ENCODE results near the gene KREMEN1. TPM values are rescaled to one million over a fixed set of nuclear protein-coding genes. Genes with fewer than 3 reads are reported as not detected.

Gene KREMEN1
- total and polyA plus RNA-seq, 4 donors = 1.2 to 22.6 (median 3.8) TPM

DNA sequence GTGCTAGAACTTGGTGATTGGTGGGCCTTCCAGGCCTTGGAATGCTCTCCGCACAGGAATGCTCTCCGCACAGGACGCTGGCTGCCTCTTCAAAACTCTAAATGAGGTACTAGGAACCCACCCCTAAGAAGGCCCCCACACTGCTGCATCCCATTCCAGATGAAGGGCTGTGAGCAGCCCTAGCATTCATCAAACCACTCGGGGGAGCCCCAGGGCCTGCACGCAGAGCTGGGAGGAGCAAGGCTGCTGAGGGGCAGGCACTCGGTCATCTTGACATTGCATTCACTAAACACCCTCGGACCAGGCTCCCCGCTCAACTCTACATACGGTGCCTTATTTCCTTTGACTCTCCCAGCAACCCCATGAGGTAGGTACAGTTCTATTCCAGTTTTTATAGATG lies 83.7 kb downstream of the KREMEN1 start:
- H3K9ac ChIP-seq (ENCODE audit: low read depth in 1 of 2, low read length in 2 of 2) = no peak overlapping the region
- H3K36me3 ChIP-seq (ENCODE audit: control insufficient read depth in 4 of 4, insufficient read depth in 3 of 4, low read depth in 1 of 4, low read length in 3 of 4) = no peaks in the 10 kb centered on the region
- TF ChIP-seq GABPA (IDR thresholded peaks at IDR 0.05 in 1 of 2, conservative IDR thresholded peaks at IDR 0.05 in 1 of 2) (no peak), TAF1 (conservative IDR thresholded peaks at IDR 0.05) (no peak), RAD21 (IDR thresholded peaks at IDR 0.05) (no peak), HNF4G (IDR thresholded peaks at IDR 0.05) (no peak), FOXA1 (IDR thresholded peaks at IDR 0.05) (no peak), JUND (IDR thresholded peaks at IDR 0.05) (no peak)
- TF ChIP-seq, protein P1, sequence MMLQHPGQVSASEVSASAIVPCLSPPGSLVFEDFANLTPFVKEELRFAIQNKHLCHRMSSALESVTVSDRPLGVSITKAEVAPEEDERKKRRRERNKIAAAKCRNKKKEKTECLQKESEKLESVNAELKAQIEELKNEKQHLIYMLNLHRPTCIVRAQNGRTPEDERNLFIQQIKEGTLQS (IDR thresholded peaks at IDR 0.05) = no peak
- TF ChIP-seq, protein P2, sequence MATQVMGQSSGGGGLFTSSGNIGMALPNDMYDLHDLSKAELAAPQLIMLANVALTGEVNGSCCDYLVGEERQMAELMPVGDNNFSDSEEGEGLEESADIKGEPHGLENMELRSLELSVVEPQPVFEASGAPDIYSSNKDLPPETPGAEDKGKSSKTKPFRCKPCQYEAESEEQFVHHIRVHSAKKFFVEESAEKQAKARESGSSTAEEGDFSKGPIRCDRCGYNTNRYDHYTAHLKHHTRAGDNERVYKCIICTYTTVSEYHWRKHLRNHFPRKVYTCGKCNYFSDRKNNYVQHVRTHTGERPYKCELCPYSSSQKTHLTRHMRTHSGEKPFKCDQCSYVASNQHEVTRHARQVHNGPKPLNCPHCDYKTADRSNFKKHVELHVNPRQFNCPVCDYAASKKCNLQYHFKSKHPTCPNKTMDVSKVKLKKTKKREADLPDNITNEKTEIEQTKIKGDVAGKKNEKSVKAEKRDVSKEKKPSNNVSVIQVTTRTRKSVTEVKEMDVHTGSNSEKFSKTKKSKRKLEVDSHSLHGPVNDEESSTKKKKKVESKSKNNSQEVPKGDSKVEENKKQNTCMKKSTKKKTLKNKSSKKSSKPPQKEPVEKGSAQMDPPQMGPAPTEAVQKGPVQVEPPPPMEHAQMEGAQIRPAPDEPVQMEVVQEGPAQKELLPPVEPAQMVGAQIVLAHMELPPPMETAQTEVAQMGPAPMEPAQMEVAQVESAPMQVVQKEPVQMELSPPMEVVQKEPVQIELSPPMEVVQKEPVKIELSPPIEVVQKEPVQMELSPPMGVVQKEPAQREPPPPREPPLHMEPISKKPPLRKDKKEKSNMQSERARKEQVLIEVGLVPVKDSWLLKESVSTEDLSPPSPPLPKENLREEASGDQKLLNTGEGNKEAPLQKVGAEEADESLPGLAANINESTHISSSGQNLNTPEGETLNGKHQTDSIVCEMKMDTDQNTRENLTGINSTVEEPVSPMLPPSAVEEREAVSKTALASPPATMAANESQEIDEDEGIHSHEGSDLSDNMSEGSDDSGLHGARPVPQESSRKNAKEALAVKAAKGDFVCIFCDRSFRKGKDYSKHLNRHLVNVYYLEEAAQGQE (IDR thresholded peaks at IDR 0.05) = no peak
- TF ChIP-seq, protein P3, sequence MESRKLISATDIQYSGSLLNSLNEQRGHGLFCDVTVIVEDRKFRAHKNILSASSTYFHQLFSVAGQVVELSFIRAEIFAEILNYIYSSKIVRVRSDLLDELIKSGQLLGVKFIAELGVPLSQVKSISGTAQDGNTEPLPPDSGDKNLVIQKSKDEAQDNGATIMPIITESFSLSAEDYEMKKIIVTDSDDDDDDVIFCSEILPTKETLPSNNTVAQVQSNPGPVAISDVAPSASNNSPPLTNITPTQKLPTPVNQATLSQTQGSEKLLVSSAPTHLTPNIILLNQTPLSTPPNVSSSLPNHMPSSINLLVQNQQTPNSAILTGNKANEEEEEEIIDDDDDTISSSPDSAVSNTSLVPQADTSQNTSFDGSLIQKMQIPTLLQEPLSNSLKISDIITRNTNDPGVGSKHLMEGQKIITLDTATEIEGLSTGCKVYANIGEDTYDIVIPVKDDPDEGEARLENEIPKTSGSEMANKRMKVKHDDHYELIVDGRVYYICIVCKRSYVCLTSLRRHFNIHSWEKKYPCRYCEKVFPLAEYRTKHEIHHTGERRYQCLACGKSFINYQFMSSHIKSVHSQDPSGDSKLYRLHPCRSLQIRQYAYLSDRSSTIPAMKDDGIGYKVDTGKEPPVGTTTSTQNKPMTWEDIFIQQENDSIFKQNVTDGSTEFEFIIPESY (IDR thresholded peaks at IDR 0.05) = no peak
- TF ChIP-seq, protein P4, sequence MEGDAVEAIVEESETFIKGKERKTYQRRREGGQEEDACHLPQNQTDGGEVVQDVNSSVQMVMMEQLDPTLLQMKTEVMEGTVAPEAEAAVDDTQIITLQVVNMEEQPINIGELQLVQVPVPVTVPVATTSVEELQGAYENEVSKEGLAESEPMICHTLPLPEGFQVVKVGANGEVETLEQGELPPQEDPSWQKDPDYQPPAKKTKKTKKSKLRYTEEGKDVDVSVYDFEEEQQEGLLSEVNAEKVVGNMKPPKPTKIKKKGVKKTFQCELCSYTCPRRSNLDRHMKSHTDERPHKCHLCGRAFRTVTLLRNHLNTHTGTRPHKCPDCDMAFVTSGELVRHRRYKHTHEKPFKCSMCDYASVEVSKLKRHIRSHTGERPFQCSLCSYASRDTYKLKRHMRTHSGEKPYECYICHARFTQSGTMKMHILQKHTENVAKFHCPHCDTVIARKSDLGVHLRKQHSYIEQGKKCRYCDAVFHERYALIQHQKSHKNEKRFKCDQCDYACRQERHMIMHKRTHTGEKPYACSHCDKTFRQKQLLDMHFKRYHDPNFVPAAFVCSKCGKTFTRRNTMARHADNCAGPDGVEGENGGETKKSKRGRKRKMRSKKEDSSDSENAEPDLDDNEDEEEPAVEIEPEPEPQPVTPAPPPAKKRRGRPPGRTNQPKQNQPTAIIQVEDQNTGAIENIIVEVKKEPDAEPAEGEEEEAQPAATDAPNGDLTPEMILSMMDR (IDR thresholded peaks at IDR 0.05; ENCODE audit: low read depth, low read length, missing input control) = no peak
- no peaks in the 10 kb centered on the region for H3K27me3 ChIP-seq (ENCODE audit: control insufficient read depth in 4 of 4, insufficient read depth in 4 of 4, low read length in 3 of 4)
- peaks cover 0 to 10% (median 4%) of the 10 kb centered on the region in 4 donors for H3K4me1 ChIP-seq (ENCODE audit: control insufficient read depth in 4 of 4, insufficient read depth in 4 of 4, low read length in 3 of 4)
- 85% methylated on average over 9 of the region's 9 CpGs for WGBS
- no peak overlapping the region for H3K27ac ChIP-seq (ENCODE audit: low read depth in 1 of 2, low read length in 2 of 2)
- no peaks in the 10 kb centered on the region for H3K9me3 ChIP-seq (ENCODE audit: control insufficient read depth in 4 of 4, low read length in 3 of 4)
- no peak overlapping the region for H3K4me3 ChIP-seq (ENCODE audit: low read depth in 1 of 3, low read length in 3 of 3)
- DNase-seq (ENCODE audit: low spot score) = no peak

DNA sequence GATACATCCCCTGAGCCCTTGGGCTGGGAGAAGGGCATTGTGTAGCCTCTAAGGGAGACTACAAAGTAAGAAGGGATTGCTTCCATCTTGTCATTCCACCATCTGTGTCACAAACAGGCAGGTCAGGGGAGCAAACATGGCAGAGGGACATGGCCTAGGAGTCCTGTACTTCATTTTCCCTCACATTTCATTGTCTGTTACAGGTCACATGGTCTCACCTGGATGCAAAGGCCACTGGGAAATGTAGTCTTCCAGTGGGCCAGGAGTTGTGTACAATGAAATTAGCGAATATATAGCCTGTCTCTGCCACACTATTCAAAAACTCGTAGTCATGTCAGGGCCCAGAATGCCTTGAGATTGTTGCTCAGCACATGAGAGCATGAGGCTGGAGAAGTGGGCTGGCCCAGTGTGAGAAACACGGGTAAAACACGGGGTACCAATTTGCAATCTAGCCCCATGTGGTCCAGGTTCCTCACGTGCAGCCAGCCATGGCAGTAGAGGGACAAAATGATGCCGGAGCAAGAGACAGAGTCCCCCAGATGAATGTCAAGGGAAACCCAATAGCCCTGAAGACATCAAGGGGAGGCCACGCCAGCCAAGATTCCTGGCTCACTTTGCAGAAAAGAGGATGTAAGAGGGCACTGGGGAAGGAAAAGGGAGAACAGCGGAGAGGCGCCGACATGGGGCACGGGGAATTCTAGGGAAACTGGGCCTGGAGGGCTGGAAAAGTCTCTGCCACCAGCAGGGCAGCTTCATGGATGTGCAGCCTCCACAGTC lies 85.1 kb downstream of the KREMEN1 start:
- 96% methylated on average over 11 of the region's 11 CpGs for WGBS
- no peaks in the 10 kb centered on the region for H3K27me3 ChIP-seq (ENCODE audit: control insufficient read depth in 4 of 4, insufficient read depth in 4 of 4, low read length in 3 of 4)
- no peak for DNase-seq (ENCODE audit: low spot score)
- no peak overlapping the region for H3K9ac ChIP-seq (ENCODE audit: low read depth in 1 of 2, low read length in 2 of 2)
- H3K27ac ChIP-seq (ENCODE audit: low read depth in 1 of 2, low read length in 2 of 2) = no peak overlapping the region
- no peaks in the 10 kb centered on the region for H3K9me3 ChIP-seq (ENCODE audit: control insufficient read depth in 4 of 4, low read length in 3 of 4)
- no peak overlapping the region for H3K4me3 ChIP-seq (ENCODE audit: low read depth in 1 of 3, low read length in 3 of 3)
- H3K4me1 ChIP-seq (ENCODE audit: control insufficient read depth in 4 of 4, insufficient read depth in 4 of 4, low read length in 3 of 4) = peaks cover 0 to 10% (median 4%) of the 10 kb centered on the region in 4 donors
- H3K36me3 ChIP-seq (ENCODE audit: control insufficient read depth in 4 of 4, insufficient read depth in 3 of 4, low read depth in 1 of 4, low read length in 3 of 4) = no peaks in the 10 kb centered on the region
- TF ChIP-seq FOXA2 (IDR thresholded peaks at IDR 0.05) (no peak), GABPA (IDR thresholded peaks at IDR 0.05 in 1 of 2, conservative IDR thresholded peaks at IDR 0.05 in 1 of 2) (no peak), NR2F2 (IDR thresholded peaks at IDR 0.05) (no peak), RXRA (IDR thresholded peaks at IDR 0.05) (no peak), SP1 (IDR thresholded peaks at IDR 0.05) (no peak), HNF4A (conservative IDR thresholded peaks at IDR 0.05) (no peak), EGR1 (IDR thresholded peaks at IDR 0.05; ENCODE audit: low read depth in 2 of 2) (no peak), RAD21 (IDR thresholded peaks at IDR 0.05) (no peak), FOXA1 (IDR thresholded peaks at IDR 0.05) (no peak)
- TF ChIP-seq, protein P2 (IDR thresholded peaks at IDR 0.05) = no peak

Measured in liver (tissue), 9 donors.